HG03060 (cell line): Measurements from ENCODE around the gene TRPV4.

Experiments
- ATAC-seq: cut with Tn5 transposase; IDR thresholded peaks from one replicate; pipeline ENCODE4 v1.9.1; 2021; ENCODE audit warnings: low read depth, moderate number of reproducible peaks; ENCODE audit not compliant: unreplicated experiment

TRPV4 gene

DNA sequence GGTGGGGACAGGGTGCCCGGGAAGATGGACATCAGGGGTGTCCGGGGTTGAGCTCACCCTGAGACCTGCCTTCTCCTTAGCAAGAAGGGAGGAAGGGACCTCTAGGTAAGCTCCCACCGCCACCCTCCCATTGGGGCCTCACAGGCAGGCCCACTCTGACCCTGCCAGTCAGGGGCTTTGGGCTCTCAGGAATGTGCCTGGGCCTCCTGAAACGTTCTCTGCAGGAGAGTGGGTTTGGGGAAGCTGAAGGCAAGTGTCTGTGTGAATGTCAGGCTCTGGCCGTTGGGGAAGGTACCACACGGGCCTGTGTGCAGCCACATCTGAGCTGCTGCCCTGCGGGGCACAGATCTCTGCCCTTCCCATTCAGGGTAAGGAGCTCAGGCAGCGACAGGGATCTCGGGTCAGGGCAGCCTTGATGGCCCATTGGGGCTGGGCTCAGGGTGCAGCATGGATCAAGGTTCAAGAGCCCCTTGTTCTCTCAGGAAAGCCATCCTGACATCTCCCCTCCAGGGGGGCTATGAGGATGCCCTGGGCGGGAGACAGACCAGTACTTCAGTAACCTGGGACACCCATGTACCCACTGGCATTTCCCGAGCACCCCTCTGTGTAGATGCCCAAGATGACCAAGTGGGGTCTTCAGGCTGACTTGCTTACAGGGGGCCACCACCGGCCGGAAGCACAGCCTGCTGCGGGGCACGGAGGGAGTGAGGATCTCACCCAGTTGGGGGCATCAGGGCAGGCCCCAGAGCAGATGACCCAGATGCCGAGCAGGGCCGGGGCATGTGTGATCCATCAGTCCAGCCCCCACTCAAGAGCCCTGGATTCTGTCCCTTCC is 89.9 kb downstream of the TRPV4 start:
- no peak for ATAC-seq

DNA sequence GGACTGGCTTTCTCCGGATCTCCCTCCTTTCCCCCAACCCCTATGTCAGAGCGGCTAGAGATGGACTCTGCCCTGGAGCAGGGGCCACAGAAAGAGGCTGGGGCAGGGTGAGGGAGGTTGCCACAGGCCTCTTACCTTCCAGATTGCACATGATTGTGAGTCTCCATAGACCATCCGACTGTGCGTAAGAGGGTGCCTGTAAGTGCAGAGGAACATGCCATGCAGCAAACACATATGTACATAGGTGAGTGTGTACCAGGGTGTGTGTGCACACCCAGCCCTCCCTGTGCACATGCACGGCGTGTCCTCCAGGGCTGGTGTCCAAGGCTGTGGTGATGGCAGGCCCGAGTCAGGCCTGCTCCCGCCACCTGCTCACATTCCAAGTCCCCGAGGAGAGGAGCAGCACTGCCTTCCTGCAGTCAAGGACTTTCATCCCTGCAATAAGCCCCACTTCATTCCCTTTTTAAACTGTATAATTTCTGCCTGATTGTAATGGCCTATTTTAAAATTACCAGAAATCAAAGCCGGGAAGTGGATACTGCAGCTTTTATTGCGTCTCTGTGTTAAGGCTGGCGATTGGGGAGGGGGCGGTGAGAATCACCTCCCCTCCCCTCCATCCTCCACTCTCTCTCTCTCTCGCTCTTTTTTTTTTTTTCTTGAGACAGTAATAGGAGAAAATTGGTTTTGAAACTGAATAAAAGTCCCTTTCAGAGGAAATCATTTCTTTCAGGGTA is 91.1 kb downstream of the TRPV4 start:
- no peak for ATAC-seq

DNA sequence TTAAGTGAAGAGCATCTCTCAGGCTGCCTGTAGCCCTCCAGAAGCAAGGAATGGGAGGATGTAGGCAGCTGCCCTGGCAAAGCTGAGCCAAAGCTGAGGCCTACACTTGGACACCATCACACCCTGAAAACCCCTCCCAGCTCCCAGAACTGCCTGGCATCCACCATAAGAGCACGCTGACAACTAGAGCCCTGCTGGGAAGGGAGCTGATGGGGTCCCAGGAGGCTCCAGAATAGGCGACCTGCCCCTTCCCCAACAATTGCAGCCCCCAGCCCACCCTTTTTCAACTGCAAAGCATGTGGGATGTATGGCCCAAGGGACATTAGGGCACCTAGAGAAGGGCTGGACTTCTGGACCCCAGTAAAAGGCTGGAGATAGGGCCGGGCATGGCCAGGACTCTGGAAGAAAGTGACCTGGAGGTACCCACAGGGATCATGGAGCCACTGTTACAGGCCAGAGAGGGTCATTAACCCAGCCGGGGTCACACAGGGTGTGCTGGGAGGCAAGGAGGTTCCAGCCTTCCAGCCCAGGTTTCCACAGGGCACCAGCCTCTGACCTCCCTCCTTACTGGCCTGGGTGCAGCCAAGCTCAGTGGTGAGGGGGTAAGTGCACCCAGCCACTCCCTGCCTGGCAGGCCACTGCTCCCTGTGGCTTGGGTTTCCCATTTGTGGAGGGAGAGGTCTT is 91.8 kb downstream of the TRPV4 start:
- no peak for ATAC-seq

DNA sequence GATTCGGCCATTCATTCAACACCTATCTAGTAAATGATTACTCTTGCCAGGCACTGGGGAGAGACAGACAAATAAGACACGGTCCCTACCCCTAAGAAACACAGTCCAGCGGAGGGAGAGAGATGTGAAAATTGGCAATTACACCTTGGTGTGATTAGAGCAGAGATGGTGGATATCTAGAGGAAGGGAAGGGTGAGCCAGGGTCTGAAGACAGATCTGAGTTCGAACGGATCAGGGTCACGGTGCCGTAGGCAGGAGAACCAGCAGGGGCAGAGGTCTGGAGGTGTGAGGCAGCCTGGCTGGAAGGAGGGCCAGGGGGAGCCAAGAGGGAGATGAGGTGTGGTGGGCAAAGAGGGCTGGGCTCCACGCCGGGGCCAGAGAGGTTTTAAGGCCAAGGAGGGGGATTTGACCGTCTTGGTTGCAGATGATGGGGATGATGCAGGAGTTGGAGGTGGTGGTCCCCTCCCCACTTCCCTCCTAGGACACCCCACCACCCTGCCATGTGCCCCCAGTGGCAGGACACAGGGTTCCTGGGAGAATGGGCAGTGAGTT is 92.4 kb downstream of the TRPV4 start:
- ATAC-seq = no peak

DNA sequence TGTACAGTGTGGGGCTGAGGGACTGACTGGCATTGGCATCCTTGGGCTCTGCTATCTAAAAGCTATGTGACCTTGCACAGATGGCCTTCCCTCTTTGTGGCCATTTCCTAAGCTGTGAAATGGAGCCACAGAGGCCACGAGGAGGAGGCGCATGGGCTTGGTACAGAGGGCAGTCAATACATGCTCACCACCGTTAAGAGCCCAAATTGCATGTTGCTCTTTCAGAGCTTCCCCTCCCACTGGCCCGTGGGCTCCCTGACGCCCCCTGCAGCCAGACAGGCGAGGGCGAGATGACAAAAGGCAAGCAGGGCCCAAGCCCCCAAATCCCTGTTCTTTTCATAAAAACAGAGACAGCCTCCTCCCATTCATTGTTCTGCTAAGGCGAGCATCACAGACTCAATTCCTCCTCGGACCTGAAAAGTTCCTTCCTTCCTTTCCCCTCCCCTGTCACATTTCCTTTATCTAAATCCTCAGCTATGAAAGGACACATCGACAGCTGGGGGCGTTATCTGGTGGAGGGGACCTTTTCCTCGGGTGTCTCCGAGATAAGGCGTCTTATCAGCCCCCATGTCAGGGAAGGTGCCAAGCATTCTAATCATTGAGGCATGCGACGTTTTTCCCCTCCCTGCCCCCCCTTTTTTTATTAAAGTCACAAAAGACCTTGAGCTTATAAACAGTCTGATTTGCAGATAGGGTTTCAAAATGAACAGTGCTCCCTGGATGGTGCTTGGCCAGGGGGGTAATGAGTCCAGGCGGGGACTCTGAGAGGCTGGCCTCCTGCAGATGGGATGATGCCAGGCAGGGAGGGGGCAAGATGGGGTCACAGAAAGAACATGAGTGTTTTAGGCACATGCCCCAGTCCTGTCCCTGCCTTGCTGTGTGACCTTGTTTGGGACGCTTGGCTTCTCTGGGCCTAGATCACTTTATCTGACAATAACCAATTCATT is 93.2 kb downstream of the TRPV4 start:
- no peak for ATAC-seq

DNA sequence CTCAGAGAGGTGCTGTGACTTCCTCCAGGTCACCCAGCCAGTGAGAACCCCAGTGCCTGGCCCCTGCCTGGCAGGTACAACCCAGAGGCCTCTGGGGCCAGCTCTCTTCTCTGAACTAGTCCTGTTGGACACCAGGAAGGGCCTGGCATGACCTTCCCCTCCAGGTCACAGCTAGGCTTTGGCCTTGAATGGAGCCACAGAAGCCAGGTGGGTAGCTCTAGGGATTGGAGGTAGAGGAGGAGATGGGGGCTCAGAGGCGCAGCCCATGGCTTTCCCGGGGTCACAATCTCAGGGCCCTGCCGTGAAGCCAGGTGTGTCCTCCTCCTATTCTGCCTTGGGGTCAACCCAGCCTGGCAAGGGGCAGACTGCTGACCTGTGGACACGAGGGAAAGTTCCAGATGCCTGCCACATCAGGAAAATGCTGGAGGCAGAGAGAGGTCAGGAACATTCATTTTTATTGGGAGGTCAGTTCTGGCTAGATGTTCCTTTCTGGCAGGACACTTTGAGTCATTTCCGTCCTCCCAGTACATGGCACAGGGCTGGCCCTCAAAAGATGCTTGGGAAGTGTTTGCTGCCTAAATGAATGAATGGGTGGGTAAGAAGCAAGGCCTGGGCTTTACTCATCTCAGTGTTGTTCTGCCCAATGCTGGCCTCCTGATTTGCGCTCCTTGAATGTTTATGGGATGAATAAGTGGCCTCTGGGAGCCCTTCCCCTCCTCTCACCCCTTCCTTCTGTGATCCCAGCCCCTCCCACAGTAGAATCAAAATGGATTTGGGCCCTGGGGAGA is 94.1 kb downstream of the TRPV4 start:
- ATAC-seq = no peak

DNA sequence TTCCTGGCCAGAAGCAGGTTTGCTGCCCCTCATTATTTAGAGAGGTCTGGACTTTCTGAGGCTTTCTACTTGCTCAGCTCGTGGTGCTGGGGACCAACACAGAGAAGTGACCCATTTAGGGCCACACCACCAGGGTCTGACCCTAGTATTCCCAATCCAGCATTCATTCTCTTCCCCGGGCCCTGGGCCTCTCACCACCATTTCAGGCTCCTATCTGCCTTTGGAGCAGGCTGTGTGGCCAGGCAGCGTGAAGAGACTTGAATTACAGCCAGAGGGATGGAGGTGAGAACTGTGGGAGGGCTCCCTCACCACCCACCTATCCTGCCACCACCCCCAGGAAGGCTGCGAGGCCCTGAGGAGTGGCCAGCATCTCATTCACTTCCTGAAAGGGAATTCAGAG is 95.0 kb downstream of the TRPV4 start:
- ATAC-seq = no peak

DNA sequence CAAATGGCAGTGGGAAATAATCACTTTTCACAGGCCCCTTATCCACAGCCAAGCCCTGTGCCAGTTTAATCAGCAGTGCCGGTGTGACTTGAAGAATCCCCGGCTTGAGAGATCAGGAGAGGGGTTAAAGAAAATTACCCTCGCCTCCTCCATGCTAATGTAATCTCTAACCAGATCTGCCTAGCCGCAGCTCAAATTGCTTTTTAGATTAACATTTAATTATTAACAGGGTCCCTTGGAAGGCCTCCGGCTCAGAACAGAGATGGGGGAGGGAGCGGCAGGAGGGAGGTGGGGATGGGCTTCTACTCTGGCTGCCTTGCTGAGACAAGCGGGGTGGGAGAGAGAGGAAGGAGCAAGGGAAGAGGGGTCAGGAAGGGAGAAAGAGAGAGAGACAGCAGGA is 95.6 kb downstream of the TRPV4 start:
- no peak for ATAC-seq

DNA sequence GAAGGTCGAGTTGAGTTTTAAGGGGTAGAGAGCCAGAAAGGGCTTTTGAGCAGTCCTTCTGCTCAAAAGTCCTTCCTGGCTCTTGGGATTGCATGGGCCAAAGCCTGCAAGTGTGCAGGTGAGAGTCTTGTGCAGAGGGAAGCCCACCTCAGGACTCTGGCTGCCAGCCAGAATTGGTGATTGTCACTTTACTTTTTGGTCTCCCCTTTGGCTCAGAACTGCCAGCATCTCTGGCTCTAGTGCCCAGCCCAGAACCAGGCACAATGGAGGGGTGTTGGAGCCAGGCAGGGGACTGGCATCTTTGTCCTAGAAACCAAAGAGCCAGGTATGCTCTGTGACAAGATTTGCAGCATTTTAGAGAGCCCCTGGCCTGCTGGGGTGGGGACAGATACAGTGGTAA is 96.1 kb downstream of the TRPV4 start:
- no peak for ATAC-seq

DNA sequence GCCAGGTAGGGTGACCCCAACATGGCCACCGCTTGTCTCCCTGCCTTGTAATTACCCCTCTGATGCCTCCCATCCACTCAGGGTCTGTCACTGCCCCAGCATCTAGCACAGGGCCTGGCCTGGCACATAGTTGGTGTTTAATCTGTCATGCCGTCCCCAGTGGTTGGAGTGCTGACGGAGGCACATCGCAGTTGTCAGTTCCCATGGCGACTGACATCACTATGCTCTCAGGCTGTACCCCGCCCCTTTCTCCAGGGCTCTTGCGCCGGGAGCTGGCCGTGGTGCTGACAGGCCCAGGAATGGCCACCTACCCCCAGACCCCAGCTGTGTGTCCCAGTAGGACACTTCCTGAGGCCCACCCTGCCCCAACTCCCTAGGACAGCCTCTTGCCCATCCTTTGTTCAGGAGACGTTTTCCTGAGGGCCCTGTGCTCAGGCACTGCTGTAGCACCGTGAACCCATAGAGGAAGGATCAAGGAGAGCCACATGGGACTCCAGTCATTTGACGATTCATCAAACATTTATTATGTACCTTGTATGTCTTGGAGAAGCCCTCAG is 96.6 kb downstream of the TRPV4 start:
- ATAC-seq = no peak

DNA sequence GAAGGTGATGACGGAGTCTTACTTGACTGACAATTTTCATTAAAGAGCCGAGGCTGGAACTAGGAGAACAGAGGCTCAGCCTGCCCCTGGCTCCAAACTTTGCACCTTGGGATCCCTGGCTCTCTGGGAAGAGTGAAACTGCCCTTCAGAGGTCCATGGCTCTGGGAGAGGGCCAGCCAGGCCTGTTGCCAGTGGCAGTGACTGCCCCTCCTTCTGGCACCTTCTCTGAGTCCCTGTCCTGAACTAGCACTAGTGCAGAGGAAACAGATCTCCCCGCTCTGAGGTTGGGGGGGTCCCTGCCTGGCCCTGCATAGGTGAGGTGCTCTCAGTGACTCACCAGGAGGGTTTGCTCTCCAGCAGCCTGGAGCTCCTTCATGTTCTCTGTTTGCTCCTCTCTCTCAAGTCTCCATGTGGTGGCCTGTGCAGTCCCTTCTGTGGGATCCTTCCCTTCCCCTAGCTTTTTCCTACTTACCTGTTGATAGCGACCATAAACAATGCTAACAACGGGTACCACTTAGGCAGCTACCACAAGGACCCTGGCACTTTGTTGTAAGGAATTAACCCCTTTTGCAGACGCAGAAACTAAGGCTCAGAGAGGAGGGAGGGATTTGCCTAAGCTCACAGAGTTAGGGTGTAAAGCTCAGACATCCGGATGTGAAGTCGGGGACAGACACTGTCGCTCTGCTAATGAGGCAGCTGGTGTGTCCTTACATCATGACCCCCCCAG is 97.2 kb downstream of the TRPV4 start:
- ATAC-seq = no peak

DNA sequence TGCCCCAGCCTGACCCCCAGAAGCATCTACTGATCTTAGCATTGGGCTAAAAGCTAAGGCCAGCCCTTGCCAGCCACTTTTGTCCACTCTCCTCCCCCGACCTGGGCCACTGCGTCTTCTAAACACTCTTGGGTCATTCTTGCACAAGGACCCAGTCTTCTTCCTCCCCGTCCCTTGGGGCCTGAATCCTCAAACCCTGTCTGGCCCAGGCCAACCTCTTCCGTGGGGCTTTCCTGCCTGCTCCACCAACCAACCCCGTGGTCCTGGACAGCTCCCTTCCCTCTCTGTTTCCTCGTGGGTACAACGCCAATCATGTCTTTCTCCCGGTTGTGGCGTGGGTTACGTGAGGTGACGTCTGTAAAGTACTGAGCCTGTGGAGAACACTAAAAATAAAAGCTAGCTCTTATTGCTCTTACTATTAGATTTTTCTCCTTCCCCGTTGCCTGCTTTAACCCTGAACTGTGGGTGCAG is 98.1 kb downstream of the TRPV4 start:
- no peak for ATAC-seq

DNA sequence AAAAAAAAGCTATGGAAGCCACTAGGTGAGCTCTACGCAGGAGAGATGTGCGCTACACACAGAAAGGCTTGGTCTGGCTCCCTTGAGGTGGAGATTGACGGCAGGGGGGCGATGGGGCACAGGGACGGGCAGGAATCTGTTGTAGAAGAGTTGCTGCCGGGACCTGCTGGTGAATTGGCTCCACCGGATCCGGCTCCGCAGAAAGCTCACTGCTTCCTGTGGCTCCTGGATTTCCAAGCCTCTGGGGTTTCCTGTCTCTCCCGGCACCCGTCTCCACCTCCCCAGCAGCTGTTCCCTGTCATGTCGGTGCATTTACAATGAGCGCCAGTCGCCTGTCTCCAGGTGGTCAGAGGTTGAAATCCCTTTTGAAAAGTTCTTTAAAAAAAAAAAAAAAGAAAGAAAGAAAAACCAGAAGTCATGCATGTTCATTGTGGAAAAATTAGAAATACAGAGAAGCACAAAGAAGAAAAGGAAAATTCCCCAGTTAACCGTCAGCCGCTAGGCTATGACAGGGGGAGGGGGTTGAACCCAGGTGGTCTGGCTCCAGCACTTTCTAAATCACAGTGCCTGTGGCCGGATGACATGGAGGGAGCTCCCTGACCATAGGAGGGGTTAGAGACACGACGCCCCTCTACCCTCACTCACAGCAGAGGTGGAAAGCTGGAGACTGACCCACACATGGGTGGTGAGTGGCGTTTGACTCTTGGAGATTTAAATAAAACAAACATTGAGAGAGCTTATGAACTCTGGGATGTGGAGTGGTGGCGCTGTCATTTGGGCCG is 98.8 kb downstream of the TRPV4 start:
- no peak for ATAC-seq
